NCI-H1417 (cell line): ENCODE measurements around the gene GABPB2.
A peak's percentile ranks its signal among the peaks of the same experiment; 100 is the strongest.

Source experiments
- DNase-seq, 3 experiments: peaks; one replicate each; lab custom pipeline; 2025; lab: John Stamatoyannopoulos, UW

GABPB2 gene

GRCh38 chr1:151070474-151071276 lies at the start of gene GABPB2:
TSS of gene GABPB2 (plus strand) at chr1:151070761. CDS start at chr1:151088190, 17,429 bp downstream.
- peak in 1 of 3 experiments; percentile 96 for DNase-seq

GRCh38 chr1:151024540-151025146 lies 45.9 kb upstream of the GABPB2 start:
- peak; percentile 38 to 81 (median 73) for DNase-seq

GRCh38 chr1:151026460-151026859 lies 44.1 kb upstream of the GABPB2 start:
- no peak for DNase-seq

- no peak for DNase-seq
Observed at GRCh38 chr1:151032164-151032563, 38.4 kb upstream of the GABPB2 start.

- no peak for DNase-seq
Observed at GRCh38 chr1:151035167-151035566, 35.4 kb upstream of the GABPB2 start.

GRCh38 chr1:151036356-151036755 lies 34.2 kb upstream of the GABPB2 start, which contains the start of gene BNIPL:
TSS of gene BNIPL (plus strand) at chr1:151036586. CDS start at chr1:151036726, 140 bp downstream.
- no peak for DNase-seq

- DNase-seq = no peak
Observed at GRCh38 chr1:151037032-151037431, 33.5 kb upstream of the GABPB2 start.

- DNase-seq = no peak
Observed at GRCh38 chr1:151039521-151039920, 31.0 kb upstream of the GABPB2 start.

GRCh38 chr1:151043163-151043562 lies 27.4 kb upstream of the GABPB2 start:
- no peak for DNase-seq

- peak; percentile 83 to 87 (median 85) for DNase-seq
Observed at GRCh38 chr1:151047591-151047924, 23.0 kb upstream of the GABPB2 start, which contains the start of gene C1orf56. TSS of gene C1orf56 (plus strand) at chr1:151047751. CDS start at chr1:151047848, 97 bp downstream.

- peak; percentile 74 to 83 (median 79) for DNase-seq
Observed at GRCh38 chr1:151047925-151048644, 22.5 kb upstream of the GABPB2 start.

- no peak for DNase-seq
Observed at GRCh38 chr1:151048645-151049032, 21.9 kb upstream of the GABPB2 start.

GRCh38 chr1:151049458-151049857 lies 21.1 kb upstream of the GABPB2 start:
- DNase-seq = no peak

GRCh38 chr1:151050051-151050688 lies 20.4 kb upstream of the GABPB2 start:
- no peak for DNase-seq

GRCh38 chr1:151051356-151052009 lies 19.1 kb upstream of the GABPB2 start:
- DNase-seq = no peak

GRCh38 chr1:151054971-151055547 lies 15.5 kb upstream of the GABPB2 start:
- no peak for DNase-seq

GRCh38 chr1:151055581-151055980 lies 15.0 kb upstream of the GABPB2 start:
- DNase-seq = no peak

GRCh38 chr1:151056149-151056548 lies 14.4 kb upstream of the GABPB2 start:
- no peak for DNase-seq

- peak in 2 of 3 experiments; percentile 49 to 70 for DNase-seq
Observed at GRCh38 chr1:151058692-151059091, 11.9 kb upstream of the GABPB2 start.

GRCh38 chr1:151059109-151060006 lies 11.2 kb upstream of the GABPB2 start, which contains the start of gene CDC42SE1:
TSS of gene CDC42SE1 (minus strand) at chr1:151059622. CDS start at chr1:151055730, 3,892 bp downstream.
- peak; percentile 74 to 96 (median 83) for DNase-seq
